NCI-H460 (cell line): Measurements from ENCODE around the gene CCDC66. TPM values are rescaled to one million over a fixed set of nuclear protein-coding genes. Genes with fewer than 3 reads are reported as not detected.
A peak's percentile ranks its signal among the peaks of the same experiment; 100 is the strongest.
"Not testable (repeated sequence)": the region's sequence is repeated elsewhere in the genome, so short reads cannot be mapped to it uniquely, and the experiment has no call there.

Source experiments
- DNase-seq: peaks from one replicate; pipeline ENCODE4 v3.0.0-alpha.2; 2016; ENCODE audit warnings: low read depth; ENCODE audit errors: extremely low read depth
- polyA plus RNA-seq: library from polyadenylated mRNA; depleted of rRNA; stranded (reverse); fragments of >200 nt; gene quantifications from 2 replicates; pipeline ENCODE4 v1.2.3, GENCODE V29; 2014; cell fraction: nucleus; rRNA removed
- total RNA-seq: library from RNA; depleted of rRNA; stranded (reverse); fragments of >200 nt; shearing (Covaris generic); gene quantifications from 2 replicates; pipeline ENCODE4 v1.2.3, GENCODE V29; 2014; rRNA removed

The CCDC66 gene
- 23.0 and 25.5 TPM in 2 replicates for total RNA-seq
- polyA plus RNA-seq = 24.6 and 25.5 TPM in 2 replicates

GRCh38 chr3:56556908-56557830 lies at the start of gene CCDC66:
TSS of gene CCDC66 (plus strand) at chr3:56557175. CDS start at chr3:56557243, 68 bp downstream.
- DNase-seq = peak; percentile 87

- no peak for DNase-seq
These were observed 37.3 kb upstream of the CCDC66 start for GRCh38 chr3:56519641-56520040.

GRCh38 chr3:56522374-56522773 lies 34.6 kb upstream of the CCDC66 start:
- DNase-seq = no peak

GRCh38 chr3:56525291-56525690 lies 31.7 kb upstream of the CCDC66 start:
- no peak for DNase-seq

- DNase-seq = no peak
These were observed 20.2 kb upstream of the CCDC66 start for GRCh38 chr3:56536735-56537134.

GRCh38 chr3:56547486-56547885 lies 9.5 kb upstream of the CCDC66 start:
- DNase-seq = no peak

- DNase-seq = no peak
These were observed 826 bp downstream of the CCDC66 start for GRCh38 chr3:56557831-56558170.

- no peak for DNase-seq
These were observed 16.5 kb downstream of the CCDC66 start for GRCh38 chr3:56573501-56573900.

- not testable (repeated sequence) for DNase-seq
These were observed 25.0 kb downstream of the CCDC66 start for GRCh38 chr3:56581941-56582340.

- DNase-seq = not testable (repeated sequence)
These were observed 27.3 kb downstream of the CCDC66 start for GRCh38 chr3:56584275-56584674.

- DNase-seq = no peak
These were observed 33.8 kb downstream of the CCDC66 start for GRCh38 chr3:56590814-56591213.

- DNase-seq = no peak
These were observed 34.3 kb downstream of the CCDC66 start for GRCh38 chr3:56591262-56591661.

- no peak for DNase-seq
These were observed 36.6 kb downstream of the CCDC66 start for GRCh38 chr3:56593455-56594158.

GRCh38 chr3:56595975-56596840 lies 39.2 kb downstream of the CCDC66 start:
- DNase-seq = no peak

GRCh38 chr3:56608479-56608878 lies 51.5 kb downstream of the CCDC66 start:
- not testable (repeated sequence) for DNase-seq

GRCh38 chr3:56610669-56611335 lies 53.8 kb downstream of the CCDC66 start:
- DNase-seq = no peak

- DNase-seq = no peak
These were observed 54.4 kb downstream of the CCDC66 start for GRCh38 chr3:56611364-56611763.

GRCh38 chr3:56612146-56612545 lies 55.2 kb downstream of the CCDC66 start:
- no peak for DNase-seq

- no peak for DNase-seq
These were observed 56.0 kb downstream of the CCDC66 start for GRCh38 chr3:56613016-56613415.

GRCh38 chr3:56616478-56617006 lies 59.6 kb downstream of the CCDC66 start:
- DNase-seq = no peak
